Transverse colon (tissue), 4 donors: ENCODE measurements around the gene BTNL3.

Experiments used
- EP300 ChIP-seq: sonication (generic); formaldehyde crosslinking; IDR thresholded peaks from one replicate; pipeline ENCODE4 v1.6.1; 2017; ENCODE audit warnings: antibody characterized with exemption, low read depth
- POLR2A ChIP-seq: fragments of 450-650 bp; IDR thresholded peaks from one replicate; pipeline ENCODE4 v1.6.1; 2016; ENCODE audit warnings: antibody characterized with exemption, mild to moderate bottlenecking, moderate library complexity
- POLR2AphosphoS5 ChIP-seq, 3 donors: sonication (generic); formaldehyde crosslinking; IDR thresholded peaks; one replicate each; pipeline ENCODE4 v1.6.1; 2016; ENCODE audit warnings: antibody characterized with exemption in 3 of 3
- TF ChIP-seq, protein P1 (sequence below), 5 experiments: fragments of 200-600 bp in 3 of 5; fragments of 450-650 bp in 2 of 5; sonication (generic) in 3 of 5; IDR thresholded peaks; 1 replicate in 2 of 5; 2 replicates in 3 of 5; pipeline ENCODE4 v1.5.1; 2016 to 2017; ENCODE audit warnings: antibody characterized with exemption in 5 of 5, inconsistent platforms in 3 of 5, mild to moderate bottlenecking in 2 of 5, moderate library complexity in 1 of 5

DNA sequence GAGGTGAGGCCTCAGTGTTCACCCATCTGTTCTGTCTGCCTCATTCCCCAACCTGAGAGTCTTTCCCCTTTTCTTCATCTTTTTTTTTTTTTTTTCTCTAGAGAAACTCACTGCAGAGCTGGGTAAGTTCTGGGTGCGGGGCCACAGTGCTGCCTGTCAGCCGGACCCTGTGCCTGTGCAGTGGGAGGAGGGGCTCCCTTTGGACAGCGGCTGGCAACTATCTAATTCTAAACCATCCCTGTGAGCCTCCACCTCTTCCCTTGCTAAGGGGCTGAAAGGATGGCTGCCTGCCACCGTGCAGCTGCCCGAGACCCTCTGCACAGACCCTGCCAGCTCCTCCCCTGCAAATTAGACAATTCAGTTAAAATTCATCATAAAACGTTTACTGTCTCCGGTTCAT is 65.5 kb downstream of the BTNL3 start:
- TF ChIP-seq, protein P1, sequence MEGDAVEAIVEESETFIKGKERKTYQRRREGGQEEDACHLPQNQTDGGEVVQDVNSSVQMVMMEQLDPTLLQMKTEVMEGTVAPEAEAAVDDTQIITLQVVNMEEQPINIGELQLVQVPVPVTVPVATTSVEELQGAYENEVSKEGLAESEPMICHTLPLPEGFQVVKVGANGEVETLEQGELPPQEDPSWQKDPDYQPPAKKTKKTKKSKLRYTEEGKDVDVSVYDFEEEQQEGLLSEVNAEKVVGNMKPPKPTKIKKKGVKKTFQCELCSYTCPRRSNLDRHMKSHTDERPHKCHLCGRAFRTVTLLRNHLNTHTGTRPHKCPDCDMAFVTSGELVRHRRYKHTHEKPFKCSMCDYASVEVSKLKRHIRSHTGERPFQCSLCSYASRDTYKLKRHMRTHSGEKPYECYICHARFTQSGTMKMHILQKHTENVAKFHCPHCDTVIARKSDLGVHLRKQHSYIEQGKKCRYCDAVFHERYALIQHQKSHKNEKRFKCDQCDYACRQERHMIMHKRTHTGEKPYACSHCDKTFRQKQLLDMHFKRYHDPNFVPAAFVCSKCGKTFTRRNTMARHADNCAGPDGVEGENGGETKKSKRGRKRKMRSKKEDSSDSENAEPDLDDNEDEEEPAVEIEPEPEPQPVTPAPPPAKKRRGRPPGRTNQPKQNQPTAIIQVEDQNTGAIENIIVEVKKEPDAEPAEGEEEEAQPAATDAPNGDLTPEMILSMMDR (IDR thresholded peaks at IDR 0.05): no peak
- TF ChIP-seq POLR2A (no peak), POLR2AphosphoS5 (IDR thresholded peaks at IDR 0.05) (no peak), EP300 (no peak)
